H7 (cell line): ENCODE data around the gene ABR. TPM values are rescaled to one million over a fixed set of nuclear protein-coding genes. Genes with fewer than 3 reads are reported as not detected.

Experiments used
- DNase-seq: peaks from one replicate; pipeline ENCODE4 v3.0.0; 2012
- H3K27me3 ChIP-seq: 2 replicates; pipeline ENCODE4 v1.6.0; 2011; ENCODE audit warnings: mild to moderate bottlenecking, low read length; ENCODE audit not compliant: control insufficient read depth, insufficient read depth
- H3K36me3 ChIP-seq: replicated peaks from 2 replicates; pipeline ENCODE4 v1.5.1; 2011; ENCODE audit warnings: low read length; ENCODE audit not compliant: control insufficient read depth, insufficient read depth
- H3K4me3 ChIP-seq: 2 replicates; pipeline ENCODE4 v1.5.1; 2011; ENCODE audit warnings: low read depth, mild to moderate bottlenecking, control low read depth, low read length, moderate library complexity; ENCODE audit not compliant: insufficient read depth
- total RNA-seq: library from RNA; depleted of rRNA; stranded (reverse); fragments of >200 nt; shearing (Covaris generic); gene quantifications from 2 replicates; pipeline ENCODE4 v1.2.3, GENCODE V29; 2014; rRNA removed

The ABR gene
- total RNA-seq, 1 experiment from 2014 or later: 31.6 TPM

GRCh38 chr17:956905-957304 is 222.9 kb downstream of the ABR start:
- Histone ChIP-seq H3K4me3 (no peak overlapping the region), H3K27me3 (no peaks in the 10 kb centered on the region), H3K36me3 (no peaks in the 10 kb centered on the region; the same call in 1 of the 2 replicates)
- DNase-seq: peak; percentile 61

- Histone ChIP-seq H3K4me3 (no peak overlapping the region), H3K27me3 (no peaks in the 10 kb centered on the region), H3K36me3 (no peaks in the 10 kb centered on the region; the same call in 1 of the 2 replicates)
- DNase-seq: peak; percentile 73
These were observed 225.2 kb downstream of the ABR start for GRCh38 chr17:954431-955164.

DNA sequence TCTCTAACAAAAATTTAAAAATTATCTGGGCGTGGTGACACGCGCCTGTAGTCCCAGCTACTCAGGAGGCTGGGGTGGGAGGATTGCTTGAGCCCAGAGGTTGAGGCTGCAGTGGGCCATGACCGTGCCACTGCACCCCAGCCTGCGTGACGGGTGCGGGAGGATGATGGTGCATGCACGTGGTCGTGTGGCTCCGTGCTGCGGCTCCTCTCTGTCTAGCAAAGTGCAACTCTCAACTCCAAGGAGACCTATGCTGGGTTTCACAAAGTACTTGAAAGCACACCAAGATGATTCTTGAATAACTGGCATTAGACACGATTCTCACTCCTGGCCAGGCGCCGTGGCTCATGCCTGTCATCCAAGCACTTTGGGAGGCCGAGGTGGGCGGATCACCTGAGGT is 226.0 kb downstream of the ABR start:
- Histone ChIP-seq H3K27me3 (no peaks in the 10 kb centered on the region), H3K36me3 (no peaks in the 10 kb centered on the region; the same call in 1 of the 2 replicates), H3K4me3 (no peak overlapping the region)
- peak; percentile 23 for DNase-seq

Other genes starting within 250 kb of the ABR start
- gene NXN, start 200.2 kb downstream of the ABR start, total RNA-seq: 127 and 142 TPM in 2 replicates
- 20.8 and 31.0 TPM in 2 replicates for gene TIMM22, start 182.9 kb downstream of the ABR start, total RNA-seq
- not detected in 2 replicates for gene BHLHA9, start 90.5 kb upstream of the ABR start, total RNA-seq
- not detected in 2 replicates for gene TRARG1, start 99.7 kb upstream of the ABR start, total RNA-seq
- gene YWHAE, start 220.2 kb upstream of the ABR start, total RNA-seq: 303 and 330 TPM in 2 replicates